Loucy (cell line): ENCODE data around the gene USP9Y.

Source experiments
- H2AFZ ChIP-seq: fragments of 200-600 bp; sonication (generic); 2 replicates; pipeline ENCODE4 v1.6.0; 2016; ENCODE audit warnings: antibody characterized with exemption, mild to moderate bottlenecking, low read length, moderate library complexity
- H3F3A ChIP-seq: fragments of 200-600 bp; 2 replicates; pipeline ENCODE4 v1.6.0; 2016; ENCODE audit warnings: antibody characterized with exemption, low read depth, mild to moderate bottlenecking
- H3K27me3 ChIP-seq: fragments of 200-600 bp; sonication (generic); 2 replicates; pipeline ENCODE4 v1.6.1; 2014; ENCODE audit warnings: low read length, mild to moderate bottlenecking; ENCODE audit not compliant: insufficient read depth, poor library complexity, severe bottlenecking
- H3K36me3 ChIP-seq: fragments of 200-600 bp; sonication (generic); 2 replicates; pipeline ENCODE4 v1.6.1; 2016; ENCODE audit warnings: low read length; ENCODE audit not compliant: insufficient read depth
- H3K4me1 ChIP-seq: fragments of 200-600 bp; sonication (generic); 2 replicates; pipeline ENCODE4 v1.5.1; 2014; ENCODE audit warnings: low read length, mild to moderate bottlenecking; ENCODE audit not compliant: insufficient read depth, poor library complexity, severe bottlenecking
- H3K4me2 ChIP-seq: fragments of 200-600 bp; sonication (generic); 2 replicates; pipeline ENCODE4 v1.6.0; 2014; ENCODE audit warnings: antibody characterized with exemption, low read length, low read depth, mild to moderate bottlenecking; ENCODE audit not compliant: poor library complexity, severe bottlenecking
- H3K4me3 ChIP-seq: fragments of 200-600 bp; sonication (generic); 2 replicates; pipeline ENCODE4 v1.5.1; 2014; ENCODE audit warnings: low read length, mild to moderate bottlenecking, mixed read lengths; ENCODE audit not compliant: poor library complexity, severe bottlenecking
- H3K79me2 ChIP-seq: fragments of 200-600 bp; sonication (generic); 2 replicates; pipeline ENCODE4 v1.6.1; 2014; ENCODE audit warnings: low read length; ENCODE audit not compliant: insufficient read depth
- H3K9ac ChIP-seq: fragments of 200-600 bp; sonication (generic); 2 replicates; pipeline ENCODE4 v1.6.0; 2014; ENCODE audit warnings: mild to moderate bottlenecking, low read depth, low read length, moderate library complexity; ENCODE audit not compliant: poor library complexity, severe bottlenecking
- H3K9me2 ChIP-seq: fragments of 200-600 bp; sonication (generic); replicated peaks from 2 replicates; pipeline ENCODE4 v1.6.1; 2016; ENCODE audit warnings: low read depth, low read length, mixed read lengths
- H3K9me3 ChIP-seq: fragments of 200-600 bp; sonication (generic); 2 replicates; pipeline ENCODE4 v1.6.1; 2014; ENCODE audit warnings: mild to moderate bottlenecking, antibody characterized with exemption, low read length, low read depth; ENCODE audit not compliant: insufficient read depth
- H4K20me1 ChIP-seq: fragments of 200-600 bp; sonication (generic); 2 replicates; pipeline ENCODE4 v1.6.0; 2014; ENCODE audit warnings: antibody characterized with exemption, low read length, mild to moderate bottlenecking; ENCODE audit not compliant: insufficient read depth, poor library complexity, severe bottlenecking
- CTCF ChIP-seq: fragments of 200-600 bp; sonication (generic); conservative IDR thresholded peaks from 2 replicates; pipeline ENCODE4 v1.5.1; 2014; ENCODE audit warnings: mild to moderate bottlenecking, antibody characterized with exemption, low read length
- EZH2phosphoT487 ChIP-seq: fragments of 200-600 bp; IDR thresholded peaks from 2 replicates; pipeline ENCODE4 v1.6.1; 2018; ENCODE audit warnings: antibody characterized with exemption, mild to moderate bottlenecking, moderate library complexity, borderline replicate concordance

The USP9Y gene

GRCh38 chrY:12752856-12753255, 51.8 kb downstream of the USP9Y start:
- Histone ChIP-seq H3K4me2 (no peak overlapping the region), H3K9ac (no peak overlapping the region), H3K27me3 (no peaks in the 10 kb centered on the region), H3K4me3 (no peak overlapping the region), H3K79me2 (no peaks in the 10 kb centered on the region), H3K4me1 (no peaks in the 10 kb centered on the region), H2AFZ (no peak overlapping the region), H3F3A (no peaks in the 10 kb centered on the region), H3K9me3 (no peaks in the 10 kb centered on the region), H3K36me3 (no peaks in the 10 kb centered on the region), H4K20me1 (no peaks in the 10 kb centered on the region), H3K9me2 (no peaks in the 10 kb centered on the region)
- TF ChIP-seq CTCF (no peak), EZH2phosphoT487 (no peak)

- no peaks in the 10 kb centered on the region for H3K36me3 ChIP-seq
- no peaks in the 10 kb centered on the region for H3K4me1 ChIP-seq
- no peaks in the 10 kb centered on the region for H4K20me1 ChIP-seq
- no peak overlapping the region for H3K9ac ChIP-seq
- TF ChIP-seq EZH2phosphoT487 = no peak
- no peak for TF ChIP-seq CTCF
- H3F3A ChIP-seq = no peaks in the 10 kb centered on the region
- no peaks in the 10 kb centered on the region for H3K9me2 ChIP-seq
- no peak overlapping the region for H3K4me2 ChIP-seq
- no peaks in the 10 kb centered on the region for H3K9me3 ChIP-seq
- H3K79me2 ChIP-seq = no peaks in the 10 kb centered on the region
- no peak overlapping the region for H3K4me3 ChIP-seq
- no peak overlapping the region for H2AFZ ChIP-seq
- H3K27me3 ChIP-seq = no peaks in the 10 kb centered on the region
Observed at GRCh38 chrY:12756021-12756420, 55.0 kb downstream of the USP9Y start.

GRCh38 chrY:12765976-12766375, 64.9 kb downstream of the USP9Y start:
- no peak for TF ChIP-seq EZH2phosphoT487
- no peak for TF ChIP-seq CTCF
- no peaks in the 10 kb centered on the region for H3K36me3 ChIP-seq

More at GRCh38 chrY:12765976-12766375, 64.9 kb downstream of the USP9Y start:
- no peaks in the 10 kb centered on the region for H3K4me1 ChIP-seq
- no peaks in the 10 kb centered on the region for H3F3A ChIP-seq
- no peaks in the 10 kb centered on the region for H3K9me2 ChIP-seq
- H3K9me3 ChIP-seq = no peaks in the 10 kb centered on the region
- no peaks in the 10 kb centered on the region for H3K27me3 ChIP-seq
- H3K79me2 ChIP-seq = no peaks in the 10 kb centered on the region
- H2AFZ ChIP-seq = no peak overlapping the region
- no peak overlapping the region for H3K9ac ChIP-seq
- H4K20me1 ChIP-seq = no peaks in the 10 kb centered on the region
- H3K4me2 ChIP-seq = no peak overlapping the region
- H3K4me3 ChIP-seq = no peak overlapping the region
